K562 (cell line): Measurements from ENCODE around the gene PLEKHG5. TPM values are rescaled to one million over a fixed set of nuclear protein-coding genes. Genes with fewer than 3 reads are reported as not detected.

Source experiments
- CHD1 ChIP-seq: fragments of 200-600 bp; sonication (generic); IDR thresholded peaks from one replicate; pipeline ENCODE4 v1.6.1; 2012; ENCODE audit warnings: mild to moderate bottlenecking, moderate library complexity, low read length, inconsistent platforms
- CREM ChIP-seq: IDR thresholded peaks from 2 replicates; pipeline ENCODE4 v1.6.1; 2014; ENCODE audit warnings: antibody characterized with exemption, low read depth
- CXXC5 ChIP-seq: fragments of 250-450 bp; sonication (Bioruptor Pico); IDR thresholded peaks from 2 replicates; pipeline ENCODE4 v1.8.0; 2022; ENCODE audit warnings: inconsistent platforms, mild to moderate bottlenecking, moderate library complexity
- EHMT2 ChIP-seq: fragments of 450-650 bp; IDR thresholded peaks from 2 replicates; pipeline ENCODE4 v1.6.1; 2018; ENCODE audit warnings: antibody characterized with exemption
- FOXK2 ChIP-seq, 2 experiments: fragments of 450-650 bp; IDR thresholded peaks in 1 of 2; conservative IDR thresholded peaks in 1 of 2; 2 replicates each; pipeline ENCODE4 v1.6.1; 2016; ENCODE audit warnings: low read depth in 2 of 2, mild to moderate bottlenecking in 1 of 2
- MAFK ChIP-seq: IDR thresholded peaks from 2 replicates; pipeline ENCODE4 v1.6.1; 2011; ENCODE audit warnings: low read length, improper control_type of control experiment
- MBD2 ChIP-seq: sonication (generic); IDR thresholded peaks from 2 replicates; pipeline ENCODE4 v1.6.1; 2016; ENCODE audit warnings: low read depth, borderline replicate concordance
- MXD1 ChIP-seq: fragments of 250-450 bp; sonication (Bioruptor Pico); IDR thresholded peaks from 2 replicates; pipeline ENCODE4 v1.8.0; 2021; ENCODE audit warnings: borderline replicate concordance, mild to moderate bottlenecking, moderate library complexity; ENCODE audit not compliant: poor library complexity, severe bottlenecking
- NFE2 ChIP-seq: IDR thresholded peaks from 2 replicates; pipeline ENCODE4 v1.6.1; 2014; ENCODE audit warnings: antibody characterized with exemption, low read depth
- NFIC ChIP-seq: fragments of 450-650 bp; IDR thresholded peaks from 2 replicates; pipeline ENCODE4 v1.6.1; 2017; ENCODE audit warnings: mild to moderate bottlenecking, inconsistent platforms
- NRF1 ChIP-seq, 2 experiments: fragments of 450-650 bp; IDR thresholded peaks in 1 of 2; conservative IDR thresholded peaks in 1 of 2; 2 replicates each; pipeline ENCODE4 v1.6.1; 2014; ENCODE audit warnings: mild to moderate bottlenecking in 2 of 2
- POLR2G ChIP-seq: fragments of 200-400 bp; formaldehyde crosslinking; IDR thresholded peaks from 2 replicates; pipeline ENCODE4 v1.6.1; 2017; ENCODE audit warnings: low read depth, mild to moderate bottlenecking, antibody characterized with exemption, low read length, moderate library complexity
- RB1 ChIP-seq: fragments of 450-650 bp; IDR thresholded peaks from 2 replicates; pipeline ENCODE4 v1.6.1; 2017; ENCODE audit warnings: low read depth, mild to moderate bottlenecking
- SMAD1 ChIP-seq: fragments of 150-350 bp; IDR thresholded peaks from 2 replicates; pipeline ENCODE4 v1.6.1; 2014; ENCODE audit warnings: low read length, low read depth; ENCODE audit not compliant: partially characterized antibody
- TCF7L2 ChIP-seq: fragments of 150-350 bp; IDR thresholded peaks from 2 replicates; pipeline ENCODE4 v1.6.1; 2016; ENCODE audit warnings: low read depth, mild to moderate bottlenecking, low read length, moderate library complexity
- ZBTB40 ChIP-seq, 2 experiments: fragments of 450-650 bp in 1 of 2; sonication (generic) in 1 of 2; formaldehyde crosslinking in 1 of 2; IDR thresholded peaks; 2 replicates each; pipeline versions ENCODE4 v1.7.1 to v1.9.0; 2016 to 2022; ENCODE audit warnings: inconsistent platforms in 1 of 2, mild to moderate bottlenecking in 1 of 2, missing genetic modification reagents in 1 of 2
- ZNF133 ChIP-seq: fragments of 250-450 bp; sonication (Bioruptor Pico); IDR thresholded peaks from 2 replicates; pipeline ENCODE4 v1.4.0; 2020; ENCODE audit warnings: mild to moderate bottlenecking
- ZNF431 ChIP-seq: sonication (generic); formaldehyde crosslinking; IDR thresholded peaks from 2 replicates; pipeline ENCODE4 v1.8.0; 2022; ENCODE audit warnings: mild to moderate bottlenecking, missing genetic modification reagents
- polyA plus RNA-seq, 8 experiments: library from polyadenylated mRNA; depleted of rRNA in 4 of 8; stranded (reverse) in 5 of 8; unstranded in 3 of 8; fragments of >200 nt; fragmentation: Nextera tagmentation in 2 of 8; fragmentation: Illumina TruSeq in 1 of 8; extraction: Ambion mirVana in 2 of 8; extraction: Trizol in 1 of 8; gene quantifications; 2 replicates each; pipeline versions ENCODE4 v1.2.1 to v1.2.3, GENCODE V29; 2011 to 2014; ENCODE audit warnings: inconsistent platforms in 1 of 8, missing spikeins in 1 of 8
- total RNA-seq, 7 experiments: library from RNA; depleted of rRNA in 6 of 7; stranded (reverse); fragments of >200 nt in 6 of 7; fragmentation: Illumina TruSeq in 2 of 7; extraction: Trizol in 2 of 7; gene quantifications; 2 replicates each; pipeline versions ENCODE4 v1.2.1 to v1.2.3, GENCODE V29; 2011 to 2021; ENCODE audit warnings: low replicate concordance in 1 of 7

The PLEKHG5 gene
- total and polyA plus RNA-seq, 9 of the 15 experiments (the other 6 are each of a cell fraction or from before 2014, with no cell fraction given) = 0.04 to 0.29 (median 0.09) TPM; not detected in 3

DNA sequence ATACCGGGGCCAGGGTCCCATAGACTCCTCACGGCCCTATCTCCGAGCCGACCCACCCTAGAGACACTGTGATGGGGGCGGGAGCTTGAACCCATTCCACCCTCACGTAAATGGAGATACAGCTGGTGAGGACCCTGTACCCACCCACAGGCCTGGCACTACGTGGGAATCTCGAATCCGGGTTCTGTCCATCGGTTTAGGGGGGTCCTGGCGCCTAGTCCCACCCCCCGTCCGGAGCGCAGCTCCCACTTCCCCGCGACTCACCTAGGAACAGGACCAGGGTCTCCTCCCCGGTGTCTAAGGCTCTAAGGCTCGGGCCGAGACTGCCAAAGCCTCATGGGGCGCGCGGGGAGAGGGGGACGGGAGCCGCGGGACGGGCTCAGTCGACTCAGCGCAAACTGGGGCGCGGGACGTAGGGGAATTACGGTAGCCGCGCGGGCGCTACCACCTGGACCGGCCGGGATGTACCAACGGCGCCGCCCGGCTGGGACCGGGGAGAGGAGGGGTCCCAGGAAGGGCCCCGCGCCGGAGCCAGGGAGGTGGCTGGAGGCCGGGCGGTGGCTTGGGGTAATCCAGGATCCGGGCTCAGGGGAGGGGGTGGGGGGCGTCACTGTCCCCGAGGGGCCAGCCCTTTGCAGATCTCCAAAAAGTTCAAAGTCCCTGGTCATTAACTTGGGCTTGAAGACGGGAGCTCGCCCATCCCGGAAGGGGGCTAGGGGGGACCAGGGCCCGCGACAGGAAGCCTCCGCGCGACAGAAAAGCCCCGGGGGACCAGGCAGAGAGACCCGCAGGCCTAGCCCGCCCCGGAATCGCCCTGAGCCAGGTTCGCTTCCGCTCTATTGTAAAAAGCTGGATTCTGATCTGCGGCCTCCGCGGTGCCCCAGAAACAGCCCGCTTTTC is 1.0 kb downstream of the PLEKHG5 start (continued):
- TF ChIP-seq ZBTB40 (IDR thresholded peaks at IDR 0.05) (peak; percentile 72), ZBTB40 (CRISPR knock-in tag; IDR thresholded peaks at IDR 0.05) (no peak), NRF1 (conservative IDR thresholded peaks at IDR 0.05 in 1 of 2, IDR thresholded peaks at IDR 0.05 in 1 of 2) (no peak; a peak in 2 of 4 replicates), MBD2 (peak; percentile 61; the same call in 1 of the 2 replicates), CXXC5 (CRISPR knock-in tag) (peak; percentile 31; the same call in 1 of the 2 replicates), RB1 (peak; percentile 69; the same call in 1 of the 2 replicates), MAFK (peak; percentile 76), NFIC (peak; percentile 81), TCF7L2 (peak; percentile 82), FOXK2 (conservative IDR thresholded peaks at IDR 0.05 in 1 of 2, IDR thresholded peaks at IDR 0.05 in 1 of 2; ENCODE audit: low read depth in 2 of 2) (peak in 1 of 2 experiments; percentile 96; a peak in 2 of 4 replicates), EHMT2 (no peak), POLR2G (peak; percentile 35; the same call in 1 of the 2 replicates), ZNF431 (CRISPR knock-in tag) (no peak), CHD1 (no peak), NFE2 (no peak), CREM (peak; percentile 27; the same call in 1 of the 2 replicates), MXD1 (no peak), ZNF133 (no peak), SMAD1 (no peak)
